ENCODE measurements around the gene HOXA5. TPM values are rescaled to one million over a fixed set of nuclear protein-coding genes. Genes with fewer than 3 reads are reported as not detected.

The HOXA5 gene
- total RNA-seq, 1 experiment from 2014 or later: 6.7 TPM

DNA sequence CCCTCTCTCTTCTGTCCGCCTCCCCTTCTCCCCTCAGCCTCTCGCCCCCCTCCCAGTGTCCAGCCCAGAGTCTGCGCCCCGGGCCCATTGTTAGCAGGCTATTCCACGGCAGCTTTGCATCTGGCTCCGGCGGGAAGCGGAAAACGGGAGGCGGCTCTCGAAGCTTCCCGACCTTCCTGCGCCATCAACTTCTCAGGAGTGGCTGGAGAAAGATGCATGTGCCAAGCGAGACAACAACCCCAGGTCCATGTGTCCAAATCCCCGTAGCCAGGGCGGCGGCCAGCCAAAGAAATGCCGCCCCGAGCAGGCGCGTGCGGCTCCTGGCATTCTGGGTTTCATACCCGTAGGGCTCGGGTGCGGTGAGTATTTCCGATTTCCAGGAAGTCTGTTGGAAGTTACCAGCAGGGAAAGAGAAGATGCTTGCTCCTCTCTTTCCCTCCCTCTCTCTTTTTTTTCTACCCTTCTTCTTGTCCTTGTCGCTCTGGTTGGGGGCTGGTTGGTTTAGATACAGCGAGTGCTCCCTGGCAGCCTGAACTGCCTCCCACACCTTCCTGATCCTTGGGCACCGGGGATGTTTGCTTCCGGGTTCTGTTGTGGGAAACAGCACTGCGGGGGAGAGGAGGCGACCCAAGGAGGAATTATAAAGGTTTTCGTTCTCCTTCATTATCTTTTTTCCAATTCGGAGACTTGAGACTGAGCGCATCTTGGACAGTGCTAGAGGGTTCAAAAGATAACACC, 39.8 kb downstream of the HOXA5 start:
- Histone ChIP-seq H3K36me3 (ENCODE audit: control insufficient read depth in 1 of 2, insufficient read depth in 2 of 2, low read length in 2 of 2) (no peaks in the 10 kb centered on the region), H3K9me3 (ENCODE audit: control insufficient read depth in 1 of 2, insufficient read depth in 1 of 2, low read depth in 1 of 2, low read length in 2 of 2) (no peaks in the 10 kb centered on the region), H3K4me2 (ENCODE audit: low read length) (no peak overlapping the region), H3K4me3 (replicated peaks in 1 of 2; ENCODE audit: low read depth in 1 of 2, low read length in 2 of 2) (no peak overlapping the region), H3K9ac (ENCODE audit: low read length) (no peak overlapping the region), H3K79me2 (ENCODE audit: insufficient read depth, low read length) (peaks cover 6% of the 10 kb centered on the region; the same call in 1 of the 2 replicates), H2AFZ (ENCODE audit: low read depth, low read length, poor library complexity, severe bottlenecking) (no peak overlapping the region), H3K9me2 (ENCODE audit: insufficient read depth) (no peaks in the 10 kb centered on the region), H3K27me3 (ENCODE audit: insufficient read depth, low read length) (no peaks in the 10 kb centered on the region), H3K27ac (ENCODE audit: low read depth, low read length) (no peak overlapping the region), H4K20me1 (ENCODE audit: insufficient read depth) (no peaks in the 10 kb centered on the region), H3K4me1 (ENCODE audit: control insufficient read depth in 1 of 2, insufficient read depth in 2 of 2, low read length in 2 of 2) (no peaks in the 10 kb centered on the region)
- no peak for DNase-seq (ENCODE audit: low read depth, low spot score)
- no peak for ATAC-seq
- ChIA-PET POLR2A (no interaction called here), CTCF (no interaction called here), RAD21 (ENCODE audit: low non-redundant PET in 1 of 2, low total read pairs in 2 of 2, uncharacterized antibody in 2 of 2, unreplicated experiment in 2 of 2) (no interaction called here)
- no peak for TF ChIP-seq ELF1 (IDR thresholded peaks at IDR 0.05; ENCODE audit: borderline replicate concordance, low read depth)
- no peak for TF ChIP-seq CBX3 (IDR thresholded peaks at IDR 0.05; ENCODE audit: low read depth)
- TF ChIP-seq, protein P1, sequence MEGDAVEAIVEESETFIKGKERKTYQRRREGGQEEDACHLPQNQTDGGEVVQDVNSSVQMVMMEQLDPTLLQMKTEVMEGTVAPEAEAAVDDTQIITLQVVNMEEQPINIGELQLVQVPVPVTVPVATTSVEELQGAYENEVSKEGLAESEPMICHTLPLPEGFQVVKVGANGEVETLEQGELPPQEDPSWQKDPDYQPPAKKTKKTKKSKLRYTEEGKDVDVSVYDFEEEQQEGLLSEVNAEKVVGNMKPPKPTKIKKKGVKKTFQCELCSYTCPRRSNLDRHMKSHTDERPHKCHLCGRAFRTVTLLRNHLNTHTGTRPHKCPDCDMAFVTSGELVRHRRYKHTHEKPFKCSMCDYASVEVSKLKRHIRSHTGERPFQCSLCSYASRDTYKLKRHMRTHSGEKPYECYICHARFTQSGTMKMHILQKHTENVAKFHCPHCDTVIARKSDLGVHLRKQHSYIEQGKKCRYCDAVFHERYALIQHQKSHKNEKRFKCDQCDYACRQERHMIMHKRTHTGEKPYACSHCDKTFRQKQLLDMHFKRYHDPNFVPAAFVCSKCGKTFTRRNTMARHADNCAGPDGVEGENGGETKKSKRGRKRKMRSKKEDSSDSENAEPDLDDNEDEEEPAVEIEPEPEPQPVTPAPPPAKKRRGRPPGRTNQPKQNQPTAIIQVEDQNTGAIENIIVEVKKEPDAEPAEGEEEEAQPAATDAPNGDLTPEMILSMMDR (IDR thresholded peaks at IDR 0.05 in 2 of 3, conservative IDR thresholded peaks at IDR 0.05 in 1 of 3; ENCODE audit: borderline replicate concordance in 1 of 3, insufficient read depth in 1 of 3, low read depth in 2 of 3, low read length in 2 of 3): no peak
- TF ChIP-seq TCF7L2 (IDR thresholded peaks at IDR 0.05; ENCODE audit: borderline replicate concordance, extremely low read depth, insufficient read depth, insufficient read length): no peak
- intact Hi-C loops (cut with micrococcal nuclease): no loop called here
- BruUV-seq (replicated peaks): no TSS peak
